A673 (cell line): ENCODE results near the gene CIITA. TPM values are rescaled to one million over a fixed set of nuclear protein-coding genes. Genes with fewer than 3 reads are reported as not detected.

ENCODE experiments used
- BruUV-seq: library from RNA; stranded (reverse); fragments of 400-500 nt; replicated peaks from 2 replicates; lab custom pipeline; 2021; lab: Mats Ljungman, UMichigan
- CTCF ChIA-PET: fragments of 300-600 bp; sonication (Branson Sonifier 250); formaldehyde crosslinking; loops from one replicate; lab custom pipeline; 2022; ENCODE audit warnings: antibody characterized with exemption; lab: Charles Lee
- POLR2A ChIA-PET: fragments of 300-600 bp; sonication (Branson Sonifier 250); formaldehyde crosslinking; loops from one replicate; lab custom pipeline; 2022; ENCODE audit warnings: antibody characterized with exemption; ENCODE audit not compliant: low non-redundant PET; lab: Charles Lee
- DNase-seq: peaks from one replicate; pipeline ENCODE4 v3.0.0-alpha.2; 2015; ENCODE audit warnings: low spot score
- H3K27ac ChIP-seq: fragments of 200-600 bp; sonication (generic); 2 replicates; pipeline ENCODE4 v1.5.1; 2016; ENCODE audit warnings: mixed run types, low read depth, mild to moderate bottlenecking, mixed read lengths, antibody characterized with exemption, low read length; ENCODE audit not compliant: poor library complexity, severe bottlenecking
- H3K27me3 ChIP-seq: fragments of 200-600 bp; sonication (generic); replicated peaks from 2 replicates; pipeline ENCODE4 v1.6.1; 2017; ENCODE audit warnings: mixed run types, low read depth, mild to moderate bottlenecking, mixed read lengths, antibody characterized with exemption, low read length; ENCODE audit not compliant: insufficient read depth, poor library complexity
- H3K36me3 ChIP-seq: fragments of 200-600 bp; sonication (generic); 2 replicates; pipeline ENCODE4 v1.6.1; 2016; ENCODE audit warnings: mixed run types, mild to moderate bottlenecking, mixed read lengths, antibody characterized with exemption, low read length; ENCODE audit not compliant: insufficient read depth, poor library complexity, severe bottlenecking
- H3K4me1 ChIP-seq: fragments of 200-600 bp; sonication (generic); 2 replicates; pipeline ENCODE4 v1.6.1; 2017; ENCODE audit warnings: mixed run types, mild to moderate bottlenecking, mixed read lengths, antibody characterized with exemption, low read length; ENCODE audit not compliant: insufficient read depth, poor library complexity, severe bottlenecking
- H3K4me3 ChIP-seq: fragments of 200-600 bp; sonication (generic); 2 replicates; pipeline ENCODE4 v1.5.1; 2016; ENCODE audit warnings: low read depth, mixed run types, mild to moderate bottlenecking, mixed read lengths, low read length; ENCODE audit not compliant: poor library complexity, severe bottlenecking
- H3K9me3 ChIP-seq: fragments of 200-600 bp; sonication (generic); 2 replicates; pipeline ENCODE4 v1.6.1; 2016; ENCODE audit warnings: mixed run types, low read depth, mild to moderate bottlenecking, mixed read lengths, antibody characterized with exemption, low read length; ENCODE audit not compliant: poor library complexity, severe bottlenecking
- EZH2 ChIP-seq: fragments of 200-600 bp; sonication (generic); IDR thresholded peaks from 2 replicates; pipeline ENCODE4 v1.6.1; 2017; ENCODE audit warnings: borderline replicate concordance, low read depth, mild to moderate bottlenecking, mixed read lengths, antibody characterized with exemption, low read length; ENCODE audit not compliant: poor library complexity, severe bottlenecking
- intact Hi-C: fragments of 100-400 bp; cut with micrococcal nuclease; formaldehyde crosslinking; loops from one replicate; pipeline ENCODE4 v1.10.0; 2022; ENCODE audit not compliant: unreplicated experiment
- total RNA-seq: library from RNA; stranded (reverse); gene quantifications from 2 replicates; pipeline ENCODE4 v1.2.3, GENCODE V29; 2021
- TF ChIP-seq, protein P1 (sequence below): fragments of 300-800, 200-600 bp; sonication (generic); conservative IDR thresholded peaks from 2 replicates; pipeline ENCODE4 v1.5.1; 2017; ENCODE audit warnings: low read depth, mild to moderate bottlenecking, antibody characterized with exemption, low read length, moderate library complexity, mixed read lengths

The CIITA gene
- total RNA-seq, 1 experiment from 2014 or later = not detected

DNA sequence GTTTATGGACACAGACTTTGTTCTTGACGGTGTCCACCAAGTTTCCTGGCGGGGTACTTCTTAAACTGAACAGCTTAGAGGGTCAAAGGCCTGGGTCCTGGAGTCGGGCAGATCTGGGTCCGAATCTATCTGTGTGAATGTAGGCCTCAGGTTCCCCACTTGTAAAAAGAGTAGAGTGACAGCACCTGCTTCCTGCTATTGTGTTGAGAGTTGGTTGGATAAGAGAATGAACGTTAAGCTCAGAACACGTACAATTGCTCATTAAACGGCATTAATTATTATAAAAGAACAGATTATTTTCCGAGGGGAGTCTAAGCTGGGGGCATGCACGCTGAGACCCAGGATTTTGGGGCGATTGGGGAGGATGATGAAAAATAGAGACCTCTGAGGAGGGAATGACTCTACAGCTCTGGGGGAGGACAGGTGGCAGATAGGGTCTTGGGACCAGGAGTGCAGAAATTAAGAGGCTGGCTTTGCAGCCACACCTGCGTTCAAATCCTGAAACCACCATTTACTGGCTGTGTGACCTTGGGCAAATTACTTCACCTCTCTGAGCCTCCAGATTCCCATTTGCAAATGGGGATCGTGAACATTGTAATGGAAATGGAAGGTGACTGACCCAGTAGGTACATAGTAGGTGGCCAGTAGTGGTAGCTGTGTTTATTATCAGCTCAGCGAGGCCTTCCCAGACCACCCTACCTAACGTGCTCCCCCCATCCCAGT, 68.2 kb downstream of the CIITA start:
- DNase-seq = no peak
- H3K4me3 ChIP-seq = peak overlapping the region; percentile 91
- POLR2A ChIA-PET = no interaction called here
- no TSS peak for BruUV-seq
- peaks cover 30% of the 10 kb centered on the region for H3K4me1 ChIP-seq
- peak overlapping the region; percentile 61 for H3K27ac ChIP-seq
- TF ChIP-seq, protein P1, sequence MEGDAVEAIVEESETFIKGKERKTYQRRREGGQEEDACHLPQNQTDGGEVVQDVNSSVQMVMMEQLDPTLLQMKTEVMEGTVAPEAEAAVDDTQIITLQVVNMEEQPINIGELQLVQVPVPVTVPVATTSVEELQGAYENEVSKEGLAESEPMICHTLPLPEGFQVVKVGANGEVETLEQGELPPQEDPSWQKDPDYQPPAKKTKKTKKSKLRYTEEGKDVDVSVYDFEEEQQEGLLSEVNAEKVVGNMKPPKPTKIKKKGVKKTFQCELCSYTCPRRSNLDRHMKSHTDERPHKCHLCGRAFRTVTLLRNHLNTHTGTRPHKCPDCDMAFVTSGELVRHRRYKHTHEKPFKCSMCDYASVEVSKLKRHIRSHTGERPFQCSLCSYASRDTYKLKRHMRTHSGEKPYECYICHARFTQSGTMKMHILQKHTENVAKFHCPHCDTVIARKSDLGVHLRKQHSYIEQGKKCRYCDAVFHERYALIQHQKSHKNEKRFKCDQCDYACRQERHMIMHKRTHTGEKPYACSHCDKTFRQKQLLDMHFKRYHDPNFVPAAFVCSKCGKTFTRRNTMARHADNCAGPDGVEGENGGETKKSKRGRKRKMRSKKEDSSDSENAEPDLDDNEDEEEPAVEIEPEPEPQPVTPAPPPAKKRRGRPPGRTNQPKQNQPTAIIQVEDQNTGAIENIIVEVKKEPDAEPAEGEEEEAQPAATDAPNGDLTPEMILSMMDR = no peak
- no peak for TF ChIP-seq EZH2
- H3K27me3 ChIP-seq = no peaks in the 10 kb centered on the region
- H3K9me3 ChIP-seq = no peaks in the 10 kb centered on the region
- intact Hi-C loops = no loop called here
- no peaks in the 10 kb centered on the region for H3K36me3 ChIP-seq
- CTCF ChIA-PET = no interaction called here

DNA sequence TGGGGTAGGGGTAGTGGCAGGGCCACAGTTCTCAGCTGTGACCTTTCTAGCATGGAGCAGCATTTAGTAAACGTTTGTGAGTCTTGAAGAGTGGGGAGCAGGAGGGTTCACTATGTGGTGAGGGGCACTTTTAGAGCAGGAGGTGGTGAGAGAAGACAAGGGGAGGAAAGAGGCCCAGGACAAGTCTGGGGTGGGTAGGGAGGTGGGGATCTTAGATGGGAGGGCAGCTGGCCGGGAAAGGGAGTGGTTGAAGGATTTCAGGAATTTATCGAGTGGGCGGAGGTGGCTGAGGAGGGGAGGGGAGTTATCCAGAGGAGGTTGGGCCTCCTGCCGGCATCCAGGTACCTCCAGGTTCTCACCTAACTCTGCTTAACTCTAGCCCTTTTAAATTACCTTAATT, 69.3 kb downstream of the CIITA start:
- ChIA-PET CTCF (no interaction called here), POLR2A (no interaction called here)
- TF ChIP-seq, protein P1 = no peak
- no peak for TF ChIP-seq EZH2
- DNase-seq = no peak
- Histone ChIP-seq H3K36me3 (no peaks in the 10 kb centered on the region), H3K9me3 (no peaks in the 10 kb centered on the region), H3K4me1 (peaks cover 34% of the 10 kb centered on the region), H3K27me3 (no peaks in the 10 kb centered on the region), H3K27ac (no peak overlapping the region), H3K4me3 (no peak overlapping the region)
- BruUV-seq = no TSS peak
- intact Hi-C loops = no loop called here

DNA sequence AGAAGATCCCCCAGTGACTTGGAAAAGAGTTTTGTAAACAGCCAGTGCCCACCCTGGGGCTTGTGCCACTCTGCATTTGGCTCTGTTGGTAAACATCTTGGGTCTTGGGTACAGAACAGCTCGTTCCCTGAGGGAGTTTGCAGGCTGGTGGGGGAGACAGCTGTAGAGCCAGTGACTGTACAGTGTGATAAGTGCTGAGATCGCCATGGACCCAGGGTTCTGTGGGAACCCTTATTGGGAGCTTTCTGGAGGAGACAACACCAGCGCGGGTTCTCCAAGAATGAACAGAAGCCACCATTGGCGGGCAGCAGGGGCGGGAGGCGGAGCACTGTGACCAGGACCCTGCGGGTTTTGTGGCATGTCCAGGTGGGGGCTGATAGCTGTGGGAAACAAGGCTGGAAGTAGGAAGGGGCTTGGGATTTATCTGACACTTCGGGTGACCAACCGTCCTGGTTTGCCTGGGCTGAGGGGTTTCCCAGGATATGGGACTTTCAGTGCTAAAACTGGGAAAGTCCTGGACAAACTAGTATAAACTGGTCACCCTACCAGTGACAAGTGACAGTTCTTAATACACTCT, 70.3 kb downstream of the CIITA start:
- POLR2A ChIA-PET = no interaction called here

More for the DNA sequence above, 70.3 kb downstream of the CIITA start:
- DNase-seq = no peak
- CTCF ChIA-PET = interaction anchor here (0.5 kb wide), 1 partner anchor 15 kb away, joined by 3 read pairs; no protein-coding TSS in a partner anchor
- H3K4me3 ChIP-seq = no peak overlapping the region
- BruUV-seq = no TSS peak
- no peak overlapping the region for H3K27ac ChIP-seq
- H3K36me3 ChIP-seq = no peaks in the 10 kb centered on the region
- H3K27me3 ChIP-seq = no peaks in the 10 kb centered on the region
- TF ChIP-seq, protein P1 = no peak
- TF ChIP-seq EZH2 = no peak
- peaks cover 38% of the 10 kb centered on the region for H3K4me1 ChIP-seq
- no peaks in the 10 kb centered on the region for H3K9me3 ChIP-seq
- intact Hi-C loops = no loop called here
